GM18520 (cell line): ENCODE measurements around the gene USP15.

ENCODE experiments used
- ATAC-seq: cut with Tn5 transposase; IDR thresholded peaks from one replicate; pipeline ENCODE4 v1.9.1; 2021; ENCODE audit not compliant: unreplicated experiment

Gene USP15

DNA sequence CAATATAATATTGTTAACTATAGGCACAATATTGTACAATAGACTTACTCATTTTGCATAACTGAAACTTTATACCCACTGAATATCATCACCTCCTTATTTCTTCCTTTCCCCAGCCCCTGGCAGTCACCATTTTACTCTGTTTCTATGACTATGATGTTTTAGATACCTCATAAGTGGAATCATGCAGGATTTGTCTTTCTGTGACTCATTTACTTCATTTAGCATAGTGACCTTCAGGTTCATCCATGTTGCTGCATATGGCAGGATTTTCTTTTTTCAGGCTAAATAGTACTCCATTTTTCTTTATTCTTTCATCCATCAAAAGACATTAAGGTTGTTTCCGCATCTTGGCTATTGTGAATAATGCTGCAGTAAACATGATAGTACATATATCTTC is 18.9 kb downstream of the USP15 start:
- no peak for ATAC-seq

- ATAC-seq = no peak
Measured at GRCh38 chr12:62279961-62280360, 19.8 kb downstream of the USP15 start.

DNA sequence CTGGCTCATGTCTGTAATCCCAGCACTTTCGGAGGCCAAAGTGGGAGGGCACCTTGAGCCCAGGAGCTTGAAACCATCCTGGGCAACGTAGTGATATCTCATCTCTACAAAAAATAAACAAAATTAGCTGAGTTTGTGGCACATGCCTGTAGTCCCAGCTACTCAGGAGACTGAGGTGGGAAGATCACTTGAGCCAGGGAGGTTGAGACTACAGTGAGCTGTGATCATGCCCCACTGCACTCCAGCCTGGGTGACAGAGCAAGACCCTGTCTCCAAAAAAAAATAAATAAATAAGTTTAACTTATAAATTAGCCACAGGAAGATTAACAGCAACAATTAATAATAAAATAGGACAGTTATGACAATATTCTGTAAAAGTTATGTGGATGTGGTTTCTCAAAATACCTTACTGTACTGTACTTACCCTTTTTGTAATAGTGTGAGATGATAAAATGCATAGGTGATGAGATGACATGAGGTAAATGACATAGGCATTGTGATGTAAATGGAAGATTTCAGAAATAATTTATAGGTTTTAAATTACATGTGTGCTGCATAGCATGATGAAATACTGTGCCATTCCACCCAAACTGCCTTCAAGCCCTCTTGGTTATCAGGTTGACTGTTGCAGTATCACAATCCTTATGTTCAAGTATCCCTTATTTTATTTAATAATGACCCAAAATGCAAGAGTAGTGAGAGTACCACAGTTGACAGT is 22.0 kb downstream of the USP15 start:
- no peak for ATAC-seq

DNA sequence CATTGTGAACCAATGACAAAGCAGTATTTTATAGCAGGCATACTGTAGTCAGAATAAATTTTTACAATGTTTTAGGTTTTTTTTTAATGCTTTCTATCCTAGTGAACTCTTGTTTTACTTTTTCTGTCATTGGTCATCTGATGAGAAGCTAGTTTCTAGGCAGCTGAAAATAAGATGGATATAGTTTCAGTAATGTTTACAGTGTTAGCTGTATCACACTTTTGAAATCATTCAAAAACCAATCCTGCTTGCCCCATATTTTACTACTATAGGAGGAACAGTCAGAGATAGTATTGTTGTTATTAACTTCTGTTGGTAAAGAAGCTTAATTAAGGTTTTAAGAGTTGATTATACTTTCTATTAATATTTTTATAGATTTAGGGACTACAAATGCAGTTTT is 24.5 kb downstream of the USP15 start:
- ATAC-seq = no peak

GRCh38 chr12:62285284-62285683 is 25.1 kb downstream of the USP15 start:
- ATAC-seq = no peak

DNA sequence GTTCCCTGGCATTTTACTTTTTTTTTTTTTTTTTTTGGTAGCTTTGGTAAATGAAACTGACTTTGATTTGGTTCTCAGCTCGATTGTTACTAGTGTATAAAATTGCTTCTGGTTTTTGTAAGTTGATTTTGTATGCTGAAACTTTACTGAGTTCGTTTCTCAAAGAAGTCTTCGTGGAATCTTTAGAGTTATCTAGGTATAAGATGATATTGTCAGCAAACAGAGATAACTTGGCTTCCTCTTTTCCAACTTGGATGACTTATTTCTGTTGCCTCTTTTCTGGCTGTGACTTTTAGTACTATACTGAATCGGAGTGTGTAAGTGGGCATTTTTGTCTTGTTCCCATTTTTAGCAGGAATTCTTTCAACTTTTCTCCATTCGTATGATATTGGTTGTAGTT is 28.1 kb downstream of the USP15 start:
- no peak for ATAC-seq

- ATAC-seq = no peak
Measured at GRCh38 chr12:62290846-62291245, 30.6 kb downstream of the USP15 start.

GRCh38 chr12:62291864-62292760 is 31.9 kb downstream of the USP15 start:
- ATAC-seq = no peak

GRCh38 chr12:62292761-62293344 is 32.6 kb downstream of the USP15 start:
- ATAC-seq = no peak

DNA sequence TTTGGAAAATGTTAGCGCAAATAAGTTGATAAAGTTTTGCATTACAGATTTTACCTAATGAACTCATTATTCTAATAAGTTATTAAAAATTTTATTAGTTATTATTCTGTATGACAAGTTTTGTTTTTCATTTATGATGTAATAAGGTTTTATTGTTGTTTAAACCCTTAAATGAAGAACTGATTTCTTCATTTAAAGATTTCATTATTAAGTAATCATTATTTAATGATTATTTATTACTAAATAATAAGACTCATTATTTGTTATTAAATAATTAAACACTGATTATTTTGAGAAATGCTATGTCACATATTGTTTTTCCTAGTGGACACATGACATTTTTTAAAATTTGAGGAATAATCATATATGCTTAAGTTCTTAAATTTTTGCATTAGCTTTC is 34.2 kb downstream of the USP15 start:
- no peak for ATAC-seq

- no peak for ATAC-seq
Measured at GRCh38 chr12:62296001-62296400, 35.8 kb downstream of the USP15 start.

DNA sequence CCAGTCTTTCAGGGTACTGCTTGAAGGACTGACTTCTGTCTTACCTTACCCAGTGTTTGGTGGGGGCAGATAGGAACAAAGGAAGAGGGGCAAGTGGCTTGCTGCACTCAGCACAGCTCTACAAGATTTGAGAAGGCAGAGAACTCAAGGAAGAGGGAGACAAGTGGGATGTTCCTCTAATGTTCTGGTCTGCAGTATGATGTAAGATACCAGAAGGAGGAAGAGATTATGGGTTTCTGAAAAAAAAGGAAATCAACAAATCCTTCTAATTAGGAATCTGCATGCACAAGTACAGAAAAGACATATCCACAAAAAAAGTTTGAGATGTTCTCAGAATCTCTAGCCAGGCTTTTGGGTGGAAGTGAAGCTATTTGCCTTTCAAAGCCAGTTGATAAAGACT is 37.1 kb downstream of the USP15 start:
- ATAC-seq = no peak

- no peak for ATAC-seq
Measured at GRCh38 chr12:62299617-62300016, 39.4 kb downstream of the USP15 start.

DNA sequence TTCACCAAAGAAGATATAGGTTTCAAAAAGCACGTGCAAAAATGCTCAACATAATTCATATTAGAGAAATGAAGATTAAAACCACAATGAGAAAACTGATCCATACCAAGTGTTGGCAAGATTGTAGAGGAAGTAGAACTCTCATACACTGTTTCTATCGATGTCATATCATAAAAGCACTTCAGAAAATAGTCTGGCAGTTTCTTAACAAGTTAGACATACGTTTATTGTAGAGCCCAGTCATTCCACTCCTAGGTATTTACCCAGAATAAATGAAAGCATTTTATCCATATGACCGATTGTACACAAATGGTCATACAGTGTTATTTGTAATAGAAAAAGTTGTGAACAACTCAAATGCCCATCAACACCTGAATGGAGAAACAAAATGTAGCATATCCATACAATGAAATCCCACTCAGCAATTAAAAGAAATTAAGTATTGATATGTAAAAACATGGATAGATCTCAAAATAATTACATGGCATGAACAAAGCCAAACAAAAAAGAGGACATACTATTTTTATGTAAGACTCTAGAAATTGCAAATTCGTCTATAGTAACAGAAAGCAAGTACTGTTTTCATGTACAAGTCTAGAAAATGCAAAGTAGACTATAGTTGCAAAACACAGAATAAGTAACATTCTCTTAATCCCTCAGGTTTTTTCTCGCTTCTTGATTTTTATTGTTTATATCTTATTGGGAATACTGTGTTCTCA is 41.0 kb downstream of the USP15 start:
- peak; percentile 79 for ATAC-seq

DNA sequence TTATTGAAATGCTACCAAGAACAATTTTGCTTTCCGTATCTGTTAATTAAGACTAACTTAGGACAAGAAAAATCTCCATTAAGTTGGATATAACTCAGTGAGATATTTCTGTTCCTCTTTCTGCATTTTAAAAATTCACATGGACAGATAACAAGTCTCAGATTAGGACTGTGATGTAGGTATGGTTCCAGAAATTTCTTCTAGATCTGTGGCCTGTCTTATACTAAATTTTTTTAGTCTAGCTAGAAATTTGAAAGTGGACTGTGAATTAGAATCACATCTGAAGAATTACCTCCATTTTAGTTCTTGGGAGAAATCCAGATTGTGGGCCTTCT is 41.6 kb downstream of the USP15 start:
- no peak for ATAC-seq

DNA sequence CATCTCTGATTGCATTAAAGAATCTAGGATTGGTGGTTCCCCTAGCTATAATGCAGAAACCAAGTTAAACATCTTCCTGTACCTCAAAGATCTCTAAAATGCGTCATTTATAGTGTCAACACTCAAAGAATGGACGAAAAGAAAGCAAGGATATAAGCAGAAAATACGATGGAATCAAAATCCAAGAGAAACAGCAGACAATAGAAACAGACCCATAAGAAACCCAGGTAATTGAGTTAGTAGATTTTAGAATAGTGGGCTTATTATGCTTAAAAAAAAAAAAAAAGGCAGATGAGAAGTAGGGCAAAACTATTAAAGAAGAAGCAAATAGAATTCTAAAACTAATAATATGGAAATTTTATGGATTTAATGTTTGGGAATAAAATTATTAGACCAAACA is 44.4 kb downstream of the USP15 start:
- no peak for ATAC-seq

DNA sequence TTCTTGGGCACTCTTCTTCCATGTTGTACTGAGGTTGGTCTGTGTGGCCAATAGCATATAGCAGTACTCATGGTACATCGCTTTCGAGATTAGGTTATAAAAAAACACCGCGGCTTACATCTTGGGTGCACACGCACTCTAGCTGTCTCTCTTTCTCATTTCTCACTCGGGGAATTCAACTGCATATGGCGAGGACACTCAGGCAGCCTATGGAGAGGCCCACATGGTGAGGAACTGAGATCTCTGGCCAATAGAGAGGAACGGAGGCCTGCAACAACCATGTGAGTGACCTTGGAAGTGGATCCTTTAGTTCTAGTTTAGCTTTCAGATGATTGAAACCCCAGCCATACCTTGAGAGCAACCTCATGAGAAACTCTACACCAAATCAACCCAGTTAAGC is 45.6 kb downstream of the USP15 start:
- ATAC-seq = no peak

- no peak for ATAC-seq
Measured at GRCh38 chr12:62306569-62307530, 46.6 kb downstream of the USP15 start.

- no peak for ATAC-seq
Measured at GRCh38 chr12:62308201-62308600, 48.0 kb downstream of the USP15 start.

DNA sequence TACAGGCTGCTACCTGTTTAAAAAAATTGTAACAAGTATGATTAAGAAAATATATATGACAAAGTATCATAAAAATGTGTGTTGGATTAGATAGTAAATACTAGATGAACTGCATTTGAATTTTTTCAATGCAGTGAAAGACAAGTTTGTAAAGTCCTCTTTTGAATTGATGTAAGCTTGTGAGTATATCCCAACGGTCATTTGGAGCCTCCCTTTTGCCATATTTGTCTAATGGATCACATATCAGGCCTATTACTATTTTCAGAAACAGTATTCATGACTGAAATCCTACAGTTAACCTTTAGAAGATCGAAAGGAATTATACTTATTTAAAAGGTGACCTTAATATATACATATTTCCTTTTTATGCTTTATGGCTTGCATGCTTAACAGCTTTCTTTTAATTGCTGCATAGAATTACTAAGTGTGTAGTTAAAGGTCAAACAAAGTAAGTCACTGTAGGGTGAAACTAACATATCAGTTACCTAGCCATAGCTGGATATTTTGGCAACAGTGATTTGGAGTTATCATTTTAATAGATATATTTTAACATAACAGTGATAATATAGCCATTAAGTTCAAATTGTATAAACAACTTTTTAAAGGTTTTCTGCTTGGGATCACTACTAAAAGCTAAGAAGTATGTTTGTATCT is 53.6 kb downstream of the USP15 start:
- ATAC-seq = no peak
